SU-DHL-6 (cell line): Measurements from ENCODE around the gene WNT11.

Experiments
- H2AFZ ChIP-seq: fragments of 200-600 bp; sonication (generic); 2 replicates; pipeline ENCODE4 v1.6.1; 2014; ENCODE audit warnings: low read depth, mild to moderate bottlenecking, moderate library complexity, mixed read lengths, antibody characterized with exemption, low read length; ENCODE audit not compliant: severe bottlenecking
- H3F3A ChIP-seq: fragments of 200-600 bp; shearing (Covaris generic); 2 replicates; pipeline ENCODE4 v1.6.0; 2016; ENCODE audit warnings: antibody characterized with exemption, mild to moderate bottlenecking; ENCODE audit not compliant: insufficient read depth
- H3K27ac ChIP-seq: fragments of 200-600 bp; sonication (generic); 2 replicates; pipeline ENCODE4 v1.5.1; 2016; ENCODE audit warnings: low read depth, mild to moderate bottlenecking, low read length, moderate library complexity, mixed read lengths
- H3K27me3 ChIP-seq: fragments of 200-600 bp; sonication (generic), shearing (Covaris generic); 2 replicates; pipeline ENCODE4 v1.6.0; 2014; ENCODE audit warnings: mild to moderate bottlenecking, low read length
- H3K36me3 ChIP-seq: fragments of 200-600 bp; sonication (generic); 2 replicates; pipeline ENCODE4 v1.6.1; 2014; ENCODE audit warnings: mild to moderate bottlenecking, low read length, mixed read lengths
- H3K4me2 ChIP-seq: fragments of 300-600, 200-600 bp; shearing (Covaris generic), sonication (generic); 2 replicates; pipeline ENCODE4 v1.6.0; 2014; ENCODE audit warnings: low read length, low read depth, mild to moderate bottlenecking; ENCODE audit not compliant: poor library complexity, severe bottlenecking
- H3K4me3 ChIP-seq: fragments of 200-600 bp; sonication (generic); 2 replicates; pipeline ENCODE4 v1.5.1; 2014; ENCODE audit warnings: antibody characterized with exemption, low read length, mild to moderate bottlenecking, mixed read lengths; ENCODE audit not compliant: insufficient read depth, poor library complexity, severe bottlenecking
- H3K79me2 ChIP-seq: fragments of 200-600 bp; sonication (generic); 2 replicates; pipeline ENCODE4 v1.6.1; 2014; ENCODE audit warnings: mild to moderate bottlenecking, low read length, moderate library complexity; ENCODE audit not compliant: insufficient read depth
- H3K9ac ChIP-seq: fragments of 200-600 bp; sonication (generic); 2 replicates; pipeline ENCODE4 v1.7.0; 2014; ENCODE audit warnings: mild to moderate bottlenecking, low read length
- H3K9me2 ChIP-seq: fragments of 200-600 bp; sonication (generic); replicated peaks from 2 replicates; pipeline ENCODE4 v1.6.1; 2014; ENCODE audit warnings: low read length; ENCODE audit not compliant: insufficient read depth
- H3K9me3 ChIP-seq: fragments of 200-600 bp; sonication (generic); 2 replicates; pipeline ENCODE4 v1.6.1; 2014; ENCODE audit warnings: low read length, mixed read lengths; ENCODE audit not compliant: insufficient read depth
- H4K20me1 ChIP-seq: fragments of 200-600 bp; sonication (generic); 2 replicates; pipeline ENCODE4 v1.6.1; 2014; ENCODE audit warnings: low read depth, mild to moderate bottlenecking, antibody characterized with exemption, low read length, moderate library complexity, mixed read lengths
- CTCF ChIP-seq: fragments of 200-600 bp; sonication (generic); IDR thresholded peaks from one replicate; pipeline ENCODE4 v1.5.1; 2017; ENCODE audit warnings: antibody characterized with exemption, mild to moderate bottlenecking, low read length, moderate library complexity; ENCODE audit not compliant: insufficient read depth, poor library complexity, severe bottlenecking
- EZH2phosphoT487 ChIP-seq: fragments of 200-600 bp; sonication (generic), shearing (Covaris generic); conservative IDR thresholded peaks from 2 replicates; pipeline ENCODE4 v1.6.1; 2018; ENCODE audit warnings: mild to moderate bottlenecking, antibody characterized with exemption, low read length, moderate library complexity, mixed read lengths

The WNT11 gene

GRCh38 chr11:76177250-76177686, 29.0 kb downstream of the WNT11 start:
- no peaks in the 10 kb centered on the region for H3F3A ChIP-seq

GRCh38 chr11:76176463-76176862, 29.8 kb downstream of the WNT11 start:
- no peak for TF ChIP-seq EZH2phosphoT487
- TF ChIP-seq CTCF, result no peak
- Histone ChIP-seq H3K27ac (no peak overlapping the region), H3K27me3 (no peaks in the 10 kb centered on the region), H4K20me1 (no peaks in the 10 kb centered on the region), H3K79me2 (no peaks in the 10 kb centered on the region), H3K36me3 (no peaks in the 10 kb centered on the region), H3K9me2 (no peaks in the 10 kb centered on the region), H3F3A (no peaks in the 10 kb centered on the region), H3K4me2 (no peak overlapping the region), H2AFZ (no peak overlapping the region), H3K9me3 (no peaks in the 10 kb centered on the region), H3K9ac (no peak overlapping the region), H3K4me3 (no peak overlapping the region)

More at GRCh38 chr11:76177250-76177686, 29.0 kb downstream of the WNT11 start:
- H3K4me2 ChIP-seq, result no peak overlapping the region
- no peaks in the 10 kb centered on the region for H3K79me2 ChIP-seq
- no peak overlapping the region for H3K9ac ChIP-seq
- no peaks in the 10 kb centered on the region for H3K36me3 ChIP-seq
- no peak overlapping the region for H3K27ac ChIP-seq
- no peak overlapping the region for H3K4me3 ChIP-seq
- no peaks in the 10 kb centered on the region for H4K20me1 ChIP-seq
- no peaks in the 10 kb centered on the region for H3K27me3 ChIP-seq
- no peak overlapping the region for H2AFZ ChIP-seq
- TF ChIP-seq CTCF (no peak), EZH2phosphoT487 (no peak)
- no peaks in the 10 kb centered on the region for H3K9me2 ChIP-seq
- H3K9me3 ChIP-seq, result no peaks in the 10 kb centered on the region

GRCh38 chr11:76175783-76176182, 30.5 kb downstream of the WNT11 start:
- Histone ChIP-seq H3K79me2 (no peaks in the 10 kb centered on the region), H3K4me2 (no peak overlapping the region), H3K9ac (no peak overlapping the region), H3K36me3 (no peaks in the 10 kb centered on the region), H3K9me3 (no peaks in the 10 kb centered on the region), H3K9me2 (no peaks in the 10 kb centered on the region), H4K20me1 (no peaks in the 10 kb centered on the region), H3K4me3 (no peak overlapping the region), H2AFZ (no peak overlapping the region), H3K27ac (no peak overlapping the region), H3K27me3 (no peaks in the 10 kb centered on the region), H3F3A (no peaks in the 10 kb centered on the region)
- TF ChIP-seq EZH2phosphoT487 (no peak), CTCF (no peak)
